GM12892 (cell line): ENCODE results near the gene LRRC18. TPM values are rescaled to one million over a fixed set of nuclear protein-coding genes. Genes with fewer than 3 reads are reported as not detected.
A peak's percentile ranks its signal among the peaks of the same experiment; 100 is the strongest.

Source experiments
- DNase-seq: peaks from one replicate; pipeline ENCODE4 v3.0.0; 2011; ENCODE audit not compliant: insufficient read length
- FAIRE-seq: peaks from 2 replicates; lab custom pipeline; 2011; peaks lifted over from hg19 to GRCh38; lab: Jason Lieb, UNC
- POLR2A ChIP-seq: IDR thresholded peaks from 2 replicates; pipeline ENCODE4 v1.6.1; 2011; ENCODE audit warnings: low read depth, low read length, control low read depth
- POLR2AphosphoS5 ChIP-seq: IDR thresholded peaks from 2 replicates; pipeline ENCODE4 v1.6.1; 2011; ENCODE audit warnings: low read depth, low read length, control low read depth
- TAF1 ChIP-seq: IDR thresholded peaks from 2 replicates; pipeline ENCODE4 v1.6.1; 2011; ENCODE audit warnings: low read depth, mild to moderate bottlenecking, control low read depth, low read length, borderline replicate concordance
- polyA plus RNA-seq: library from polyadenylated mRNA; unstranded; fragments of >200 nt; gene quantifications from one replicate; pipeline ENCODE4 v1.2.1, GENCODE V29; 2012; ENCODE audit warnings: missing spikeins, inconsistent platforms; ENCODE audit not compliant: missing spikeins

The LRRC18 gene
- polyA plus RNA-seq, result 1.1 TPM

GRCh38 chr10:48939790-48940325, at the start of gene LRRC18:
LRRC18 (minus strand) TSS chr10:48939840; CDS start chr10:48914155, 25,685 bp downstream.
- TF ChIP-seq POLR2A (no peak), POLR2AphosphoS5 (no peak), TAF1 (no peak)
- FAIRE-seq (no peak), DNase-seq (no peak)

- TF ChIP-seq POLR2A, result no peak
- no peak for TF ChIP-seq POLR2AphosphoS5
- no peak for TF ChIP-seq TAF1
- FAIRE-seq, result no peak
- DNase-seq, result no peak
Observed at GRCh38 chr10:48985621-48986158, 46.0 kb upstream of the LRRC18 start.

GRCh38 chr10:48983648-48984351, 44.2 kb upstream of the LRRC18 start:
- no peak for DNase-seq
- FAIRE-seq, result no peak
- TF ChIP-seq TAF1 (no peak), POLR2A (no peak), POLR2AphosphoS5 (peak; percentile 32; the same call in 1 of the 2 replicates)

GRCh38 chr10:48982584-48982983, 42.9 kb upstream of the LRRC18 start:
- FAIRE-seq, result no peak
- no peak for DNase-seq

GRCh38 chr10:48981310-48981907, 41.8 kb upstream of the LRRC18 start:
- DNase-seq (peak; percentile 42), FAIRE-seq (peak; percentile 61)
- TF ChIP-seq POLR2A, result no peak
- TF ChIP-seq TAF1, result no peak
- no peak for TF ChIP-seq POLR2AphosphoS5

More at GRCh38 chr10:48982584-48982983, 42.9 kb upstream of the LRRC18 start:
- TF ChIP-seq POLR2A, result no peak
- TF ChIP-seq POLR2AphosphoS5, result no peak
- no peak for TF ChIP-seq TAF1

- TF ChIP-seq POLR2AphosphoS5 (no peak), TAF1 (no peak), POLR2A (no peak)
- FAIRE-seq, result no peak
- no peak for DNase-seq
Observed at GRCh38 chr10:48978318-48978717, 38.7 kb upstream of the LRRC18 start.

GRCh38 chr10:48976196-48976595, 36.6 kb upstream of the LRRC18 start:
- no peak for TF ChIP-seq TAF1
- TF ChIP-seq POLR2AphosphoS5, result no peak
- no peak for TF ChIP-seq POLR2A
- no peak for DNase-seq
- no peak for FAIRE-seq

GRCh38 chr10:48974510-48975156, 35.0 kb upstream of the LRRC18 start:
- DNase-seq (no peak), FAIRE-seq (no peak)
- TF ChIP-seq POLR2A (no peak), TAF1 (no peak), POLR2AphosphoS5 (no peak)

GRCh38 chr10:48973065-48973464, 33.4 kb upstream of the LRRC18 start:
- FAIRE-seq, result no peak
- no peak for DNase-seq
- TF ChIP-seq POLR2A (no peak), TAF1 (no peak), POLR2AphosphoS5 (no peak)

- TF ChIP-seq TAF1 (no peak), POLR2AphosphoS5 (no peak), POLR2A (no peak)
- FAIRE-seq (no peak), DNase-seq (no peak)
Observed at GRCh38 chr10:48970654-48971053, 31.0 kb upstream of the LRRC18 start.

GRCh38 chr10:48970046-48970445, 30.4 kb upstream of the LRRC18 start:
- TF ChIP-seq TAF1, result no peak
- no peak for TF ChIP-seq POLR2A
- no peak for TF ChIP-seq POLR2AphosphoS5
- no peak for DNase-seq
- no peak for FAIRE-seq

GRCh38 chr10:48968036-48968435, 28.4 kb upstream of the LRRC18 start:
- DNase-seq (no peak), FAIRE-seq (no peak)
- no peak for TF ChIP-seq POLR2AphosphoS5
- TF ChIP-seq POLR2A, result no peak
- no peak for TF ChIP-seq TAF1
